PC-3 (cell line): Measurements from ENCODE around the gene MS4A6E. TPM values are rescaled to one million over a fixed set of nuclear protein-coding genes. Genes with fewer than 3 reads are reported as not detected.

Source experiments
- ATAC-seq: fragments of 200-7000 bp; cut with Tn5 transposase; 2 replicates; pipeline ENCODE4 v1.9.1; 2020; ENCODE audit warnings: mild to moderate bottlenecking, moderate library complexity
- BruUV-seq: library from RNA; stranded (reverse); fragments of 400-500 nt; replicated peaks from 2 replicates; lab custom pipeline; 2021; lab: Mats Ljungman, UMichigan
- CTCF ChIA-PET: fragments of 300-600 bp; sonication (Branson Sonifier 250); formaldehyde crosslinking; loops from one replicate; lab custom pipeline; 2022; ENCODE audit warnings: antibody characterized with exemption; lab: Charles Lee
- POLR2A ChIA-PET: fragments of 300-600 bp; sonication (Branson Sonifier 250); formaldehyde crosslinking; loops from one replicate; lab custom pipeline; 2022; ENCODE audit warnings: antibody characterized with exemption; ENCODE audit not compliant: unreplicated experiment; lab: Charles Lee
- DNase-seq: peaks from one replicate; pipeline ENCODE4 v3.0.0-alpha.2; 2015
- H2AFZ ChIP-seq: fragments of 300-600 bp; sonication (generic); 2 replicates; pipeline ENCODE4 v1.6.0; 2016; ENCODE audit warnings: antibody characterized with exemption, low read length
- H3F3A ChIP-seq: fragments of 300-600 bp; sonication (generic); one replicate; pipeline ENCODE4 v1.6.0; 2017; ENCODE audit warnings: antibody characterized with exemption, low read length, control low read depth, mild to moderate bottlenecking; ENCODE audit not compliant: unreplicated experiment
- H3K27ac ChIP-seq: fragments of 300-600 bp; sonication (generic); 2 replicates; pipeline ENCODE4 v1.5.1; 2016; ENCODE audit warnings: mild to moderate bottlenecking, low read length
- H3K27me3 ChIP-seq: fragments of 300-600 bp; sonication (generic); 2 replicates; pipeline ENCODE4 v1.6.1; 2016; ENCODE audit warnings: low read length, mixed read lengths
- H3K36me3 ChIP-seq: fragments of 300-600 bp; sonication (generic); 2 replicates; pipeline ENCODE4 v1.6.1; 2016; ENCODE audit warnings: low read depth, mixed run types, low read length, mixed read lengths
- H3K4me1 ChIP-seq: fragments of 300-600 bp; sonication (generic); 2 replicates; pipeline ENCODE4 v1.5.1; 2016; ENCODE audit warnings: low read length; ENCODE audit not compliant: insufficient read depth
- H3K4me2 ChIP-seq: fragments of 300-600 bp; sonication (generic); 2 replicates; pipeline ENCODE4 v1.6.0; 2016; ENCODE audit warnings: low read length
- H3K4me3 ChIP-seq: fragments of 300-600 bp; sonication (generic); 2 replicates; pipeline ENCODE4 v1.5.1; 2016; ENCODE audit warnings: mild to moderate bottlenecking, low read length, mixed read lengths
- H3K79me2 ChIP-seq: fragments of 300-600 bp; sonication (generic); 2 replicates; pipeline ENCODE4 v1.6.1; 2017; ENCODE audit warnings: low read length, mixed read lengths
- H3K9ac ChIP-seq: fragments of 300-600 bp; sonication (generic); 2 replicates; pipeline ENCODE4 v1.6.0; 2016; ENCODE audit warnings: mild to moderate bottlenecking, low read length
- H3K9me2 ChIP-seq: fragments of 300-600 bp; sonication (generic); replicated peaks from 2 replicates; pipeline ENCODE4 v1.6.1; 2016; ENCODE audit warnings: mixed run types, low read length, mixed read lengths
- H3K9me3 ChIP-seq: fragments of 300-600 bp; sonication (generic); 2 replicates; pipeline ENCODE4 v1.6.1; 2016; ENCODE audit warnings: low read length, mixed read lengths
- H4K20me1 ChIP-seq: fragments of 300-600 bp; sonication (generic); 2 replicates; pipeline ENCODE4 v1.6.1; 2016; ENCODE audit warnings: low read length, mixed read lengths
- EZH2 ChIP-seq: fragments of 300-600 bp; sonication (generic); IDR thresholded peaks from one replicate; pipeline ENCODE4 v1.6.1; 2017; ENCODE audit warnings: antibody characterized with exemption, mild to moderate bottlenecking, low read length; ENCODE audit not compliant: unreplicated experiment
- EZH2phosphoT487 ChIP-seq: fragments of 300-600 bp; sonication (generic); IDR thresholded peaks from 2 replicates; pipeline ENCODE4 v1.6.1; 2018; ENCODE audit warnings: mild to moderate bottlenecking, antibody characterized with exemption, low read length, borderline replicate concordance
- intact Hi-C: fragments of 100-400 bp; cut with micrococcal nuclease; formaldehyde crosslinking; loops from 2 replicates; pipeline ENCODE4 v1.9.0; 2023
- total RNA-seq: library from RNA; depleted of rRNA; stranded (reverse); fragments of >200 nt; gene quantifications from 2 replicates; pipeline ENCODE4 v1.2.3, GENCODE V29; 2014
- TF ChIP-seq, protein P1 (sequence below): fragments of 300-600 bp; sonication (generic); conservative IDR thresholded peaks from 2 replicates; pipeline ENCODE4 v1.5.1; 2017; ENCODE audit warnings: antibody characterized with exemption, low read depth, mild to moderate bottlenecking, low read length

The MS4A6E gene
- total RNA-seq, 1 experiment from 2014 or later = not detected

DNA sequence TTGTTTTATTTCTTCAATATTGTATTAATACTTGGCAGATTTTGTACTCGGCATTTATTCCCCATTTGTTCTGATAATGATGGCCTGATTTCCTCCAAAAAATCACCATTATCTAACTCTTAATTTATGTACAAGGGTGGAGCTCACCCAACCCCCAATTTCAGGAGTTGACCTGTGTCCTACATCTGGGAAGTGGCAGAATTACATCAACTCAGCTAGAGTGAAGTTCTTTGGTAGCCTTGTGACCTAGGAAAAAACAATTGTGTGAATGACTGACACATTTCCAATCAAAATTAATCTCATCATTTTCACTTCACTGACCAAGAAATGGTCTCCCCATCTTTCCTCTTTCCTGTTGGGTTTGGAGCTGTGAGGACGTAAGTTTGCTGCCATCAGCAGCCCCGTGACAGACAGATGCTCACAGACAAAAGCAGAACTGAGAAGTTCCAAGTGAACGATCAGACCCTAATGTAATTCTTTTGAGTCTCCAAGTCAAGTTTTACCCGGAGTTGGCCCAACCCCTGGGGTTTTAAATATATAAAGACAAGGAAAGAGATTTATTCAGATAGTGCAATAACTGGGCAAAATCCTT is 16.6 kb upstream of the MS4A6E start:
- Histone ChIP-seq H3K9ac (no peak overlapping the region), H3K4me2 (no peak overlapping the region), H3F3A (no peaks in the 10 kb centered on the region), H3K4me3 (no peak overlapping the region), H3K4me1 (no peaks in the 10 kb centered on the region), H3K27ac (no peak overlapping the region), H3K27me3 (peaks cover 5% of the 10 kb centered on the region; the same call in 1 of the 2 replicates), H3K9me2 (no peaks in the 10 kb centered on the region), H4K20me1 (no peaks in the 10 kb centered on the region), H2AFZ (no peak overlapping the region), H3K36me3 (no peaks in the 10 kb centered on the region), H3K79me2 (no peaks in the 10 kb centered on the region), H3K9me3 (no peaks in the 10 kb centered on the region)
- ChIA-PET POLR2A (no interaction called here), CTCF (no interaction called here)
- no peak for TF ChIP-seq EZH2phosphoT487
- TF ChIP-seq, protein P1, sequence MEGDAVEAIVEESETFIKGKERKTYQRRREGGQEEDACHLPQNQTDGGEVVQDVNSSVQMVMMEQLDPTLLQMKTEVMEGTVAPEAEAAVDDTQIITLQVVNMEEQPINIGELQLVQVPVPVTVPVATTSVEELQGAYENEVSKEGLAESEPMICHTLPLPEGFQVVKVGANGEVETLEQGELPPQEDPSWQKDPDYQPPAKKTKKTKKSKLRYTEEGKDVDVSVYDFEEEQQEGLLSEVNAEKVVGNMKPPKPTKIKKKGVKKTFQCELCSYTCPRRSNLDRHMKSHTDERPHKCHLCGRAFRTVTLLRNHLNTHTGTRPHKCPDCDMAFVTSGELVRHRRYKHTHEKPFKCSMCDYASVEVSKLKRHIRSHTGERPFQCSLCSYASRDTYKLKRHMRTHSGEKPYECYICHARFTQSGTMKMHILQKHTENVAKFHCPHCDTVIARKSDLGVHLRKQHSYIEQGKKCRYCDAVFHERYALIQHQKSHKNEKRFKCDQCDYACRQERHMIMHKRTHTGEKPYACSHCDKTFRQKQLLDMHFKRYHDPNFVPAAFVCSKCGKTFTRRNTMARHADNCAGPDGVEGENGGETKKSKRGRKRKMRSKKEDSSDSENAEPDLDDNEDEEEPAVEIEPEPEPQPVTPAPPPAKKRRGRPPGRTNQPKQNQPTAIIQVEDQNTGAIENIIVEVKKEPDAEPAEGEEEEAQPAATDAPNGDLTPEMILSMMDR = no peak
- TF ChIP-seq EZH2 = no peak
- DNase-seq (no peak), ATAC-seq (no peak)
- intact Hi-C loops = no loop called here
- no TSS peak for BruUV-seq

DNA sequence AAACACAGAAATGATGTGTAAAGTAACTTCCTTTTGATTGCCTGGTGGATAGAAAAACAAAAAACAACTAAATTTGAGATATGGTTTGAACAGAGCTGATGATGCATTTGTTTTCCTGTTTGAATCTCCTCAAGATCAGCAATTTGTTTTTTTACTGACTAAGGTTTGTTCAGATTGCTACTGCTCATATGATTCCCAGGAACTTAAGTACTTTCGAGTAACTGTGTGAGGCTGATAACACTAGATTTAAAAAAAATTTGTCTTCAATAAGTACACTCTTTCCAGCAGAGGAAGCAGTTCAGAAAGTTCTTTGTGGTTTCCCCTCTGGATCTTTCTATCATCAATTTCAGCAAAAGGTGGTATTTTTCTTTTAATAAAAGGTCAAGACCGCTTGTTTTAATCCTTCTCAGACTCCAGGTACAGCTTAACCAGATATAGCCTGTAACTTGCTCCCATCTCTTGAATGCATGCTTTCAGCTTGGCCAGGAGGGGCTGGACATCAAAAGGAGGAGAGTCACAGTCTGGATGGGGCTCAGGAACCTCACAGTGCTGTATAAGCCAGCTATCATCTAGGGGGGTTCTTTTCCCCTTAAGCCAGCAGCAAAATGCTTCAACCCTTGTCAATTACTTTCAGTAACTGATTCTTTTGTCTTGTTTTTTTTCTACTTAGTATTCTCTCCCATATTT is 12.3 kb upstream of the MS4A6E start:
- ATAC-seq (no peak), DNase-seq (no peak)
- no peak overlapping the region for H2AFZ ChIP-seq
- no peaks in the 10 kb centered on the region for H3K9me2 ChIP-seq
- POLR2A ChIA-PET = no interaction called here
- no peak overlapping the region for H3K4me2 ChIP-seq
- TF ChIP-seq EZH2phosphoT487 (no peak), EZH2 (no peak)
- TF ChIP-seq, protein P1 = no peak
- H3K27ac ChIP-seq = no peak overlapping the region
- H3K4me1 ChIP-seq = no peaks in the 10 kb centered on the region
- H3K4me3 ChIP-seq = no peak overlapping the region
- no peaks in the 10 kb centered on the region for H3K36me3 ChIP-seq
- no peaks in the 10 kb centered on the region for H3F3A ChIP-seq
- no peak overlapping the region for H3K9ac ChIP-seq
- H3K9me3 ChIP-seq = no peaks in the 10 kb centered on the region
- no TSS peak for BruUV-seq
- intact Hi-C loops = no loop called here
- peaks cover 23% of the 10 kb centered on the region; the same call in 1 of the 2 replicates for H3K27me3 ChIP-seq
- CTCF ChIA-PET = no interaction called here
- H4K20me1 ChIP-seq = no peaks in the 10 kb centered on the region
- no peaks in the 10 kb centered on the region for H3K79me2 ChIP-seq

DNA sequence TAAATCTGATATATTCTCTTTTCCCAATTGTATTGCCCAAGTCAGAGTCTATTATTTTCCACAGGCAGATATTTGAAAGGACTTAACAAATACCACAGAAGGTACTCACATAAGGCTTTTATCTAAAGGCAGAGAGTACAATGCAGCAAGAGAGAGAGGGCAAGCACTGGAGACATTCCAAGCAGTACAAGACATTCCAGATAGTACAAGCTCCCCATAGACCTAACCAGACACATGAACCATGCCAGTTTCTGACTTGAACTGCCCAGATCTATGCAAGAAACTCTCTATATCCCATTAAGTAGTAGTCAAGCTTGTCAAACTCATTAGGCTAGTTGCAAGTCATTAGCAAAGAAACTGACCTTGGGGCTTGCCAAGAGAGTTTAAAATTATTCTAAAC is 11.2 kb upstream of the MS4A6E start:
- H2AFZ ChIP-seq = no peak overlapping the region
- H3K36me3 ChIP-seq = no peaks in the 10 kb centered on the region
- BruUV-seq = no TSS peak
- H3K9me3 ChIP-seq = no peaks in the 10 kb centered on the region; the same call in 1 of the 2 replicates
- H3K4me3 ChIP-seq = no peak overlapping the region
- H3K9ac ChIP-seq = no peak overlapping the region
- H3K9me2 ChIP-seq = no peaks in the 10 kb centered on the region
- ChIA-PET CTCF (no interaction called here), POLR2A (no interaction called here)
- H3K4me1 ChIP-seq = no peaks in the 10 kb centered on the region
- no peaks in the 10 kb centered on the region for H4K20me1 ChIP-seq
- no peak overlapping the region for H3K4me2 ChIP-seq
- H3K27me3 ChIP-seq = peaks cover 23% of the 10 kb centered on the region; the same call in 1 of the 2 replicates
- ATAC-seq (no peak), DNase-seq (no peak)
- no peak overlapping the region for H3K27ac ChIP-seq
- no peaks in the 10 kb centered on the region for H3K79me2 ChIP-seq
- no peak for TF ChIP-seq EZH2phosphoT487
- TF ChIP-seq, protein P1 = no peak
- TF ChIP-seq EZH2 = no peak
- H3F3A ChIP-seq = no peaks in the 10 kb centered on the region
- intact Hi-C loops = no loop called here
